ENCODE results near the gene AEBP2. TPM values are rescaled to one million over a fixed set of nuclear protein-coding genes. Genes with fewer than 3 reads are reported as not detected.
A peak's percentile ranks its signal among the peaks of the same experiment; 100 is the strongest.
"Not testable (repeated sequence)": the region's sequence is repeated elsewhere in the genome, so short reads cannot be mapped to it uniquely, and the experiment has no call there.

Gene AEBP2
- total RNA-seq, 2 donors from 2014 or later: 28.3 to 79.6 TPM

GRCh38 chr12:19547271-19547671, 108.0 kb downstream of the AEBP2 start:
- Histone ChIP-seq H3K4me3 (peak overlapping the region; percentile 58), H3K27me3 (replicated peaks; ENCODE audit: insufficient read depth) (no peaks in the 10 kb centered on the region), H3K4me1 (ENCODE audit: control insufficient read depth in 1 of 2, low read depth in 2 of 2) (peaks cover 24 to 30% of the 10 kb centered on the region in 2 donors), H3K27ac (peak overlapping the region; percentile 44 to 86), H3K36me3 (no peaks in the 10 kb centered on the region), H3K9me3 (no peaks in the 10 kb centered on the region)
- ATAC-seq (ENCODE audit: insufficient number of reproducible peaks, low FRiP score, low read depth): no peak
- no peak for DNase-seq (ENCODE audit: low spot score)
- no peak for TF ChIP-seq CTCF (IDR thresholded peaks at IDR 0.05)

GRCh38 chr12:19548834-19549233, 109.5 kb downstream of the AEBP2 start:
- TF ChIP-seq CTCF (IDR thresholded peaks at IDR 0.05): no peak
- no peak for ATAC-seq (ENCODE audit: insufficient number of reproducible peaks, low FRiP score, low read depth)
- no peak for DNase-seq (ENCODE audit: low spot score)
- Histone ChIP-seq H3K9me3 (no peaks in the 10 kb centered on the region), H3K4me3 (no peak overlapping the region), H3K4me1 (ENCODE audit: control insufficient read depth in 1 of 2, low read depth in 2 of 2) (peaks cover 28 to 42% of the 10 kb centered on the region in 2 donors), H3K27me3 (replicated peaks; ENCODE audit: insufficient read depth) (no peaks in the 10 kb centered on the region), H3K27ac (peak overlapping the region in 1 of 2 donors; percentile 86), H3K36me3 (no peaks in the 10 kb centered on the region)

- ATAC-seq (ENCODE audit: insufficient number of reproducible peaks, low FRiP score, low read depth) (no peak), DNase-seq (ENCODE audit: low spot score) (no peak)
- Histone ChIP-seq H3K4me3 (no peak overlapping the region), H3K4me1 (ENCODE audit: control insufficient read depth in 1 of 2, low read depth in 2 of 2) (peaks cover 28 to 41% of the 10 kb centered on the region in 2 donors), H3K27ac (no peak overlapping the region), H3K36me3 (no peaks in the 10 kb centered on the region), H3K27me3 (replicated peaks; ENCODE audit: insufficient read depth) (no peaks in the 10 kb centered on the region), H3K9me3 (no peaks in the 10 kb centered on the region)
- no peak for TF ChIP-seq CTCF (IDR thresholded peaks at IDR 0.05)
These were observed 111.3 kb downstream of the AEBP2 start for GRCh38 chr12:19550626-19551025.

GRCh38 chr12:19552441-19553097, 113.3 kb downstream of the AEBP2 start:
- not testable (repeated sequence) for H3K9me3 ChIP-seq; H3K36me3 ChIP-seq; ATAC-seq (ENCODE audit: insufficient number of reproducible peaks, low FRiP score, low read depth); H3K27ac ChIP-seq; H3K4me3 ChIP-seq; DNase-seq (ENCODE audit: low spot score); H3K27me3 ChIP-seq (replicated peaks; ENCODE audit: insufficient read depth)
- H3K4me1 ChIP-seq (ENCODE audit: control insufficient read depth in 1 of 2, low read depth in 2 of 2): peaks cover 10 to 21% of the 10 kb centered on the region in 2 donors

- H3K27ac ChIP-seq: no peak overlapping the region
- no peak for TF ChIP-seq CTCF (IDR thresholded peaks at IDR 0.05)
- H3K9me3 ChIP-seq: no peaks in the 10 kb centered on the region
- H3K36me3 ChIP-seq: no peaks in the 10 kb centered on the region
- no peak overlapping the region for H3K4me3 ChIP-seq
- H3K4me1 ChIP-seq (ENCODE audit: control insufficient read depth in 1 of 2, low read depth in 2 of 2): peaks cover 4 to 15% of the 10 kb centered on the region in 2 donors
- ATAC-seq (ENCODE audit: insufficient number of reproducible peaks, low FRiP score, low read depth) (no peak), DNase-seq (ENCODE audit: low spot score) (no peak)
- H3K27me3 ChIP-seq (replicated peaks; ENCODE audit: insufficient read depth): no peaks in the 10 kb centered on the region
These were observed 113.9 kb downstream of the AEBP2 start for GRCh38 chr12:19553175-19553574.

Measured in thoracic aorta (tissue), 2 donors.